NCI-H1048 (cell line): ENCODE results near the gene NFE2L3.
A peak's percentile ranks its signal among the peaks of the same experiment; 100 is the strongest.
"Not testable (repeated sequence)": the region's sequence is repeated elsewhere in the genome, so short reads cannot be mapped to it uniquely, and the experiment has no call there.

ENCODE experiments used
- DNase-seq: peaks from one replicate; lab custom pipeline; 2025; lab: John Stamatoyannopoulos, UW

The NFE2L3 gene

GRCh38 chr7:26147030-26147429 is 5.0 kb upstream of the NFE2L3 start:
- no peak for DNase-seq

- not testable (repeated sequence) for DNase-seq
These were observed 4.2 kb upstream of the NFE2L3 start for GRCh38 chr7:26147646-26148306.

GRCh38 chr7:26148307-26148700 is 3.7 kb upstream of the NFE2L3 start:
- not testable (repeated sequence) for DNase-seq

- DNase-seq, result no peak
These were observed 2.5 kb upstream of the NFE2L3 start for GRCh38 chr7:26149391-26149977.

DNA sequence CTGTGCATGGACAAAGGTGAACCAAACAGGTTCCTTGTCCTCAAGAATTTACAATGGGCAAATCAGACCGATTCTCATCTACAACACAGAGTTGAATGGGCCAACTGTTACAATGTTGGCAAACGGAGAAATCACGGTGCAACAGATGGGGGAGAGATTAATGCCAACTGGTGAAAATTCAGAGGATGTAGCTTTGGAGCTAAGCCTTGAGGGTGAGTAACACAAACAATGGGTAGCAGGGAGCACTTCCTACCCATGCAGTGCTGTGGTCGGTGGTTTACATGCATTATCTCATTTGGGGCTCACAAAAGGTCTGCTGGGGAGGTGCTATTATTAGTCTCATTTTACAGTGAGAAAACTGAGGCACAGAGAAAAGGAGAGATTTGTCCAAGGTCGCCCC is 902 bp upstream of the NFE2L3 start:
- no peak for DNase-seq

DNA sequence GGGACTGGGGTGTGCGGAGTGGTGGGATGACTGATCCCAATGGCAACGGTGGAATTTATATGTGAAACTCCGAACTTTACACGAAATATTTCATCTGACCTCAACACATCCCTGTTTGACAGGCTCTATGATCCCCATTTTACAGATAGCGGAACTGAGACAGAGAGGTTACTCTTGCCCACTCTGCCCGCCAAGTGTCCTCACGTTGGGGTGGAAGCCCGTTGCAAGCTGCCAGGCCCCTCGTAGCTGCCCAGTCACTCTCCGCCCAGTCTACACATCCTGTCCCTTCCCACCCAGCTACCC is 397 bp upstream of the NFE2L3 start:
- DNase-seq, result no peak

DNA sequence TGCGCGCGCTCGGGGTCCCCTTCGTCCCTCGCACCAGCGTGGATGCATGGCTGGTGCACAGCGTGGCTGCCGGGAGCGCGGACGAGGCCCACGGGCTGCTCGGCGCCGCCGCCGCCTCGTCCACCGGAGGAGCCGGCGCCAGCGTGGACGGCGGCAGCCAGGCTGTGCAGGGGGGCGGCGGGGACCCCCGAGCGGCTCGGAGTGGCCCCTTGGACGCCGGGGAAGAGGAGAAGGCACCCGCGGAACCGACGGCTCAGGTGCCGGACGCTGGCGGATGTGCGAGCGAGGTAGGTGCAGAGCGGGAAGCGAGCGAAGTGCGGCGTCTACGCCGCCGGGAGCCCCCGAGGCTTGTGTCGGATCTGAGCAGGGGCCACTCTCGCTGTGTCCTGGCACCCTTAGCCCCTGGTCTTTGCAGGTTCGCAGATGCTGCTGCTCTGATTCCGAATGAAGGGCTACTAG is 813 bp downstream of the NFE2L3 start:
- not testable (repeated sequence) for DNase-seq

- DNase-seq, result no peak
These were observed 1.3 kb downstream of the NFE2L3 start for GRCh38 chr7:26153241-26153822.

- DNase-seq, result no peak
These were observed 2.1 kb downstream of the NFE2L3 start for GRCh38 chr7:26153823-26154783.

- no peak for DNase-seq
These were observed 3.8 kb downstream of the NFE2L3 start for GRCh38 chr7:26155531-26156375.

DNA sequence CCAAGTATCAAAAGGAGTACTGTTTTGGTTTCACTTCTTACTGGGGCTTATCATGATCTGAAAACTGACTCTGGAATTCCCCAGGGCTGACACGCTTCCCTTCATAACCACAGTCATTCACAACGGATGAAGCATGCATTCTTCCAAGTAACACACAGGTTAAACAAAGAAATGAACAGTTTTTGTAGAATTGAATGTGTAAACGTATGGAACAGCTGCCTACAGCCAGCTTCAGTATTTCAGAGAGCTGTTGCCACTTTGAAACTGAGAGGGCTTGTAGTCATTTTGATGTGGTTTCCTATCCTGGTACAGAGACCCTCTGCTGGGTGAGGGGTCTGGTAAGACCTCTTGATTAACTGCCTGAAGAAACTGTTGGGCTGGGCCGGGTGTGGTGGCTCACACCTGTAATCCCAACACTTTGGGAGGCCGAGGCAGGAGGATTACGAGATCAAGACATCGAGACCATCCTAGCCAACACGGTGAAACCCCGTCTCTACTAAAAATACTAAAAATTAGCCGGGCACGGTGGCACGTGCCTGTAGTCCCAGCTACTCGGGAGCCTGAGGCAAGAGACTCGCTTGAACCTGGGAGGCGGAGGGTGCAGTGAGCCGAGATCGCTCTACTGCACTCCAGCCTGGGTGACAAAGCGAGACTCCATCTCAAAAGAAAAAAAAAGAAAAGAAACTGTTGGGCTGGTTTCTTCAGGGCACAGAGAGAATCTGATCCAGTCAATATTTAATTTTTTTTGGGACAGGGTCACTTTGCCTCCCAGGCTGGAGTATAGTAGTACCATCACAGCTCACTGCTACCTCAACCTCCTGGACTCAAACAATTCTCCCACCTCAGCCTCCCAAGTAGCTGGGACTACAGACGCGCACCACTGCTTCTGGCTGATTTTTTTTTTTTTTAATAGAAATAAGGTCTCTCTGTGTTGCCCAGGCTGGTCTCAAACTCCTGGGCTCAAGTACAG is 4.7 kb downstream of the NFE2L3 start:
- DNase-seq, result peak; percentile 50

DNA sequence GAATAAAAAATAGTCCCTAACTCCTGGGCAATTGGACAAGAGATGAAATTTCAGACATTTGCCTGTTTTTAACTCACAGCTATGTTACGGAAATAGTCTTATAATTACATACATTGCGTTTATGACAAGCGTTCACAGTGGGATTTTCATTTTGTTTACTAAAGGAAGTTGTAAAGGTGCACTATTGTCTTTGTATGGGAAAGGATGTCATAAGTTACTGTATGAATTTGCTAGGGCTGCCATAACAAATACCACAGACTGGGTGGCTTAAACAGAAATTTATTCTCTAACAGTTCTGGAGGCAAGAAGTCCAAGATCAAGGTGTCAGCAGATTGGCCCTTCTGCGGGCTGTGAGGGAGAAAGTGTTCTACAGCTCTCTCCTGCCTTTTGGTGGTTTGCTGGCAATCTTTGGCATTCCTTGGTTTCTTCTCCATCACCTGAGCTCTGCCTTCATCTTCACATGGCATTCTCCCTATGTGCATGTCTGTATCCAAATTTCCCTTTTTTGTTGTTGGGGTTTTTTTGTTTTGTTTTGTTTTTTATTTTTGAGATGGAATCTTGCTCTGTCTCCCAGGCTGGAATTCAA is 5.6 kb downstream of the NFE2L3 start:
- DNase-seq, result no peak

DNA sequence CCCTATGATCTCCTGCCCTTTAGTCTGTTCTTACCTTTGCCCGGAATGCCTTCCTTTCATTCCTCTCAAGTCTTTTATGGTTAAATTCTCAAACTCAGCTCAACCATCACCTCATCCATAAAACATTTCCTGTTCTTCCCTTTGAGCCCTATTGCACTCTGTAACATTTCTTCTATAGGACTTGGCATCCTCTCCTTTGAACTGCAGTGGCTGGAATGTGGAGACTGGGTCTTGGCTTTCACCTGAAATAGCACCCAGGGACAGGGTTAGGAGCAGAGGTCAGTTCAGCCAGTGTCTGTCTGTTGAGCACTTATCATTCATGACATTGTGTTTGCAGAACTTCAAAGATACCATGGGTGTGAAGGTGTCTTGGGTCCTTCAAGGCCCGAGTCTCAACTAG is 7.2 kb downstream of the NFE2L3 start:
- DNase-seq, result no peak

- no peak for DNase-seq
These were observed 8.9 kb downstream of the NFE2L3 start for GRCh38 chr7:26160896-26161295.

- DNase-seq, result no peak
These were observed 10.4 kb downstream of the NFE2L3 start for GRCh38 chr7:26162431-26162830.

- DNase-seq, result not testable (repeated sequence)
These were observed 11.8 kb downstream of the NFE2L3 start for GRCh38 chr7:26163804-26164203.

GRCh38 chr7:26165950-26166683 is 14.1 kb downstream of the NFE2L3 start:
- DNase-seq, result no peak

DNA sequence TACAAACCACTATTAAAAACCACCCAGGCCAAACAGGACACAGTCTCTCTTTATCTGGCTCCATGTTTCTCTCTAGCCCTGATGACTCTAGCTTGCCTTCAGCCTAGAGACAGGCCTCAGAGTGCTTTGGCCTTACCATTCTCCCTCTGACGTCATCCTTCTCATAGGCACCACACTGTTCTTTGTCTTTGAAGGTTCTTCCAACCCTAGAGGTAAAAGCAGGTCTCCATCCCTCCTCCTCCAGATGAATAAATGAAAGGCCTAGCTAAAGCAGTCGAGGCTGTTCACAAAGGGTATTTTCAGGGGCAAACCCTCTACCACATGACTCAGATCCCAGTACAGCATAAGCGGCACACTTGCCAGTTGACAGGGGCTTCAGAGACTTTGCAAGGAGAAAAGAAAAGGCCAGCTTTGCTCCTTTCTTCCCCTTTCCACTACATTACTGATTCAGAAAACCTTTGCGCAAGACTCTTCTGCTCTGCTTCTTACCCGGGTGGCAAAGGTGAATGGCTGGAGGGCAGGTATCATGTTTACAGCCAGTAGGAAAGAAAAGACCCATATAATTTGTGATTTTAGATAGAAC is 14.8 kb downstream of the NFE2L3 start:
- DNase-seq, result no peak
